NB4 (cell line): ENCODE data around the gene CTXN1.
A peak's percentile ranks its signal among the peaks of the same experiment; 100 is the strongest.
"Not testable (repeated sequence)": the region's sequence is repeated elsewhere in the genome, so short reads cannot be mapped to it uniquely, and the experiment has no call there.

Experiments used
- DNase-seq: peaks from one replicate; pipeline ENCODE4 v3.0.0; 2010; ENCODE audit warnings: low read depth
- H3K4me3 ChIP-seq: one replicate; pipeline ENCODE4 v1.5.1; 2011; ENCODE audit warnings: mild to moderate bottlenecking, low read depth, low read length, moderate library complexity
- MYC ChIP-seq: IDR thresholded peaks from 2 replicates; pipeline ENCODE4 v1.6.1; 2011; ENCODE audit warnings: low read depth, low read length
- POLR2A ChIP-seq: IDR thresholded peaks from 2 replicates; pipeline ENCODE4 v1.6.1; 2011; ENCODE audit warnings: mild to moderate bottlenecking; ENCODE audit not compliant: insufficient read length; ENCODE audit errors: extremely low read depth
- TF ChIP-seq, protein P1 (sequence below): IDR thresholded peaks from 2 replicates; pipeline ENCODE4 v1.6.1; 2011; ENCODE audit warnings: low read depth, low read length
- TF ChIP-seq, protein P2 (sequence below): IDR thresholded peaks from one replicate; pipeline ENCODE4 v1.5.1; 2012; ENCODE audit warnings: low read depth, low read length

The CTXN1 gene

DNA sequence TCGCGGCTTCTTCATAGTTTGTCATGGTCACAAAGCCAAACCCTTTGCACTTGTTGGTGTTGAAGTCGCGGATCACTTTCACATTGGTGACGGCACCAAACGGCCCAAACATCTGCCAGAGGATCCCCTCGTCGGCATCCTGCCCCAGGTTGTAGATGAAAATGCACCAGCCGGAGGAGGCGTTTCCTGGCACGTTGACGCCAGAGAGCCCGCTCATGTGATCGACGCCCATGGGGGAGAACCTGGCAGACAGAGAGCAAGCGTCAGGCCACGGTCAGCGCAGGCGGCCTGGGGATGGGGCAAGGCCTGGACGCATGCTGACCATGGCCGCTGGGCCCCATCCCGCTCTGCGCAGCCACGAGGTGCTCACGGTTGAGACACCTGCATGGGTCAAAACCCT lies 37.6 kb upstream of the CTXN1 start:
- H3K4me3 ChIP-seq = no peak overlapping the region
- TF ChIP-seq, protein P1, sequence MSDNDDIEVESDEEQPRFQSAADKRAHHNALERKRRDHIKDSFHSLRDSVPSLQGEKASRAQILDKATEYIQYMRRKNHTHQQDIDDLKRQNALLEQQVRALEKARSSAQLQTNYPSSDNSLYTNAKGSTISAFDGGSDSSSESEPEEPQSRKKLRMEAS = no peak
- TF ChIP-seq POLR2A (no peak), MYC (no peak)
- TF ChIP-seq, protein P2, sequence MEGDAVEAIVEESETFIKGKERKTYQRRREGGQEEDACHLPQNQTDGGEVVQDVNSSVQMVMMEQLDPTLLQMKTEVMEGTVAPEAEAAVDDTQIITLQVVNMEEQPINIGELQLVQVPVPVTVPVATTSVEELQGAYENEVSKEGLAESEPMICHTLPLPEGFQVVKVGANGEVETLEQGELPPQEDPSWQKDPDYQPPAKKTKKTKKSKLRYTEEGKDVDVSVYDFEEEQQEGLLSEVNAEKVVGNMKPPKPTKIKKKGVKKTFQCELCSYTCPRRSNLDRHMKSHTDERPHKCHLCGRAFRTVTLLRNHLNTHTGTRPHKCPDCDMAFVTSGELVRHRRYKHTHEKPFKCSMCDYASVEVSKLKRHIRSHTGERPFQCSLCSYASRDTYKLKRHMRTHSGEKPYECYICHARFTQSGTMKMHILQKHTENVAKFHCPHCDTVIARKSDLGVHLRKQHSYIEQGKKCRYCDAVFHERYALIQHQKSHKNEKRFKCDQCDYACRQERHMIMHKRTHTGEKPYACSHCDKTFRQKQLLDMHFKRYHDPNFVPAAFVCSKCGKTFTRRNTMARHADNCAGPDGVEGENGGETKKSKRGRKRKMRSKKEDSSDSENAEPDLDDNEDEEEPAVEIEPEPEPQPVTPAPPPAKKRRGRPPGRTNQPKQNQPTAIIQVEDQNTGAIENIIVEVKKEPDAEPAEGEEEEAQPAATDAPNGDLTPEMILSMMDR = no peak
- no peak for DNase-seq

DNA sequence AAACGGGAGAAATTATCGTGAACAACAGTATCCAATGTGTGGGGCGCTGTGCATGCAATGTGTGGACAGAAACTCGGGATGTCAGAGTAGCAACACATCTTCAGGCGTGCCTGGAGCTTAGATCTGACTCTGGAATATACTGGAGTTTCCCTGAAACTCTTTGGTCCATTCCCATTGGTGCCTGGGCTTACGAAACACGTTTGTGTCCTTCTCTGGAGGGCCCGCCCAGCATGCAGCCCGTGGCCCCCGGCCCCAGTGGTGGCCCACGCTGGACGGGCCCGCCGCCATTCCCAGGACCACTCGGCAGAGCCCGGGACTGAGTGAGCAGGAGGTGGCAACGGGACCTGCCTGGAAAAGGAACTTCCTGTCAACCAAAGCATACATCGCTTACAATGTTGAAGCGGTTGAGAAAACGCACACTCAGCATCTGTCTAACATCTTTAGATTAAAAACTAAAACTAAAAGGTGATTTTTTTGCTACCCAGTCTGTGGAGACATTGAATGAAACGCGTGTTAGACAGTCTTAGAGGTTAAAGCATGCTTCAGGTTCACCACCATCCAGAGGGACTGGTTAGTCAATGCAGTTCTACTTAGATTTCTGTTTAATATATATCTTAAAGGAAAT lies 36.8 kb upstream of the CTXN1 start:
- TF ChIP-seq POLR2A (no peak), MYC (no peak)
- TF ChIP-seq, protein P2 = no peak
- TF ChIP-seq, protein P1 = no peak

DNA sequence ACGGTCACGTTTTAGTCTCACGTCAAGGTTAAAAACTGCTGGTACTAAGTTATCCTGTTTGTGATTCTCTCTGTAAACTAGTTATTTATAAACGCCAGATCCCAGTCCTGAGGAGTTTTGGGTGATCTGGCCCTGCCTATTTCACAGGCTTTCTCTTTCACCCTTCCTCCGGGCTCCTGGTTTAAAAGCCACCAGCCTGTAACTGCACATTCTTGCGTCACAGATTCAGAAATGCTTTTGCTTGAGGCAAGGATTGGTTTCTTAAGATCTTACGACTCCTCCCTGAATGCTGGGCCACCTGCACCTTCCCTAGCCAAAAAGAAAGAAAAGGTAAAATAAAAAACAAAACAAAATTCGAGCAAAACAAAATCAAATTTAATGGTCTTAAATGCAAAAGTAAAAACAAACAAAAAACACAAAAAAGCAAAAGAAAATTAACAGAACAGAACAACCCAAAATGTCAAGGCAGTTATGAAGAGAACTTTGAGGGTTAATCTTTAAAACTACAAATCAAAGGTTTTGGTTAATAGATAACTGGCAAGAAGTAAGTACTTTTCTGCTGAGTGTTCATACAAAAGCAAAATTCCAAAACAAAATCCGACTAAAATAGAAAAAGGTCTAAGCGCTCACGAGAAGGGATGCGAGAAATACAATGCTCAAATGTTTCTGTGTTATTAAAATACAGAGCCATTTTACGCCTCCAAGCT lies 36.1 kb upstream of the CTXN1 start:
- no peak for TF ChIP-seq MYC
- TF ChIP-seq, protein P1 = no peak
- no peak for TF ChIP-seq POLR2A
- TF ChIP-seq, protein P2 = no peak
- DNase-seq = peak; percentile 27
- H3K4me3 ChIP-seq = no peak overlapping the region

More for the DNA sequence above, 36.8 kb upstream of the CTXN1 start:
- H3K4me3 ChIP-seq = no peak overlapping the region
- no peak for DNase-seq

DNA sequence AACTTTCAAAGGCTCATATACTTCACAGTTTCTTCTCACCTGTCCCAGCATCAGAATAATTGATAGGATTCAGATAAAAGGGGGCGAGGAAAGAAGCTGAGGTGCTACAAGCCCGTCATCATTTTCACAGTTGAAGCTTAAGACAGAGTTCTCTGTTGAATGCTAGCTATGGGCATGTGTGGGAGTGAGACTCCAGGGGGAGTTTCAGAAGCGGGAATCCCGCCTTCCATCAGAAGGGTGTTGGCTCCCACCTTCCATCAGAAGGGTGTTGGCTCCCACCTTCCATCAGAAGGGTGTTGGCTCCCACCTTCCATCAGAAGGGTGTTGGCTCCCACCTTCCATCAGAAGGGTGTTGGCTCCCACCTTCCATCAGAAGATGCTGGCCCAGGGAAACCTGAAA lies 35.1 kb upstream of the CTXN1 start:
- DNase-seq, H3K4me3 ChIP-seq: not testable (repeated sequence)

DNA sequence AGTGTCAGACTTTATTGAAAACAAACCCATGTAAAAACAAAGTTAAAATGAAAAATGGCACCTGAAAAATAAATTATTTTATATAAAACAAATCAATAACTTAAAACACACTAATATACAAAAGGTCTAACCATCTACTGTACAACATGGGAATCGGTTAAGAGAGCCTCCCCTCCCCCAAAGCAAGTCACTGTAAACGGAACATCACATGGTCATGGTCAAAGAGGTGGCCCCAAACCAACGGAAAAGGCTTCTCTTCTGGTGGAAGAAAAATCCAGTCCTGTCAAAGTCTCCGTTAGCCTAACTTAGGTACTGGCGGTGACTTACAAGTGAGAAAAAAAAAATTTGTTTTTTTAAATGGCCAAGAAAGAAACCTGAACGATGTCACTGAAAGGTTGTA lies 33.3 kb upstream of the CTXN1 start:
- no peak for DNase-seq
- TF ChIP-seq MYC (no peak), POLR2A (no peak)
- TF ChIP-seq, protein P1 = no peak
- TF ChIP-seq, protein P2 = no peak

DNA sequence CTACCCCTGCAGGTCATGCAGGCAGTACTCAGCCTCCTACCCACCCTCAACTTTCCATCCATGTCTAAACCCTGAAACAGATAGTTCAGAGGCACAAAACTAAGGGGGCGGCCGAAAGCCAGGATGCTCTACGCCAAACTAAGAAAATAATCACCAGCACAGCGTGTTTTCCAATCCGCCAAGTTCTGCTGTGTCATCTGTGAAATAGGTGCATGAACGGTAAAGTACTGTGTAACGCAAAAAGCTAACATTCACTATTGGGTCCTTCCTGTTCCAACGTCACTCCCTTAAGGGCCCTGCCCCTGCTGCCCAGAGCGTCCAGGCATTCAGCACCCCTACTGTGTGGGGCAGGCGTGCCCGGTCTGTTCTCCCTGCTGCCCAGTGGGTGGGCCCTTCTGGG lies 29.8 kb upstream of the CTXN1 start:
- no peak for DNase-seq
- no peak overlapping the region for H3K4me3 ChIP-seq
- TF ChIP-seq POLR2A = no peak
- TF ChIP-seq, protein P1 = no peak
- TF ChIP-seq, protein P2 = no peak

More for the DNA sequence above, 33.3 kb upstream of the CTXN1 start:
- H3K4me3 ChIP-seq = no peak overlapping the region
